BJ (cell line): ENCODE data around the gene NECAP2. TPM values are rescaled to one million over a fixed set of nuclear protein-coding genes. Genes with fewer than 3 reads are reported as not detected.

Experiments used
- CTCF ChIA-PET: fragments of 350-600 bp; formaldehyde crosslinking; extraction: SDS; loops from one replicate; lab custom pipeline; 2021; ENCODE audit warnings: antibody characterized with exemption, inconsistent platforms; lab: Yijun Ruan, JAX
- POLR2A ChIA-PET: fragments of 300-600 bp; sonication (Branson Sonifier 250); formaldehyde crosslinking; extraction: SDS; loops from one replicate; lab custom pipeline; 2021; ENCODE audit warnings: antibody characterized with exemption; lab: Charles Lee
- DNase-seq: peaks from one replicate; pipeline ENCODE4 v3.0.0-alpha.2; 2011; ENCODE audit warnings: low read depth
- H3K27me3 ChIP-seq: 2 replicates; pipeline ENCODE4 v1.6.0; 2011; ENCODE audit warnings: low read length; ENCODE audit not compliant: control insufficient read depth, insufficient read depth
- H3K36me3 ChIP-seq: 2 replicates; pipeline ENCODE4 v1.5.1; 2011; ENCODE audit warnings: low read length; ENCODE audit not compliant: control insufficient read depth, insufficient read depth
- H3K4me3 ChIP-seq: 2 replicates; pipeline ENCODE4 v1.5.1; 2011; ENCODE audit warnings: low read depth, mild to moderate bottlenecking, control low read depth, low read length
- polyA plus RNA-seq: library from polyadenylated mRNA; depleted of rRNA; stranded (reverse); fragments of >200 nt; gene quantifications from 2 replicates; pipeline ENCODE4 v1.2.3, GENCODE V29; 2011
- TF ChIP-seq, protein P1 (sequence below): IDR thresholded peaks from 2 replicates; pipeline ENCODE4 v1.5.1; 2011; ENCODE audit warnings: low read depth, mild to moderate bottlenecking, control low read depth, inconsistent platforms, low read length, moderate library complexity; ENCODE audit not compliant: insufficient read depth

The NECAP2 gene
- polyA plus RNA-seq, 1 experiment: 111 TPM

DNA sequence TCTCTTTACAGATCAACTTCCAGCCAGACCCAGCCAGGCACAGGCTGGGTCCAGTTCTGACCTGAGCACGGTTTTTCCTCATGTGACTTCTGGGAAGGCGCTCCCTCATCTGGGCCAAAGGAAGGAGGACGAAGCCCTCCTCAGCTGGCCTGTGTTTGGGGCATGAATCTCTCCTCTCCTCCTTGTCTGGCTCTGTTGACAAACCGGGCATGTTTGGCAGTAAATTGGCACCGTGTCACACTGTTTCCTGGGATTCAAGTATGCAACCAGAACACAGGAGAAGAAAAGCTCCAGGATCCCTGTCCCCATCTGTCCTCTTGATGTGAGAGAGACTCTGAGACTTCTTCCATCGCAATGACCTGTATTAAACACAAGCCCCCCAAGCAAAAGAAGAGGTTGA lies 18.3 kb downstream of the NECAP2 start:
- TF ChIP-seq, protein P1, sequence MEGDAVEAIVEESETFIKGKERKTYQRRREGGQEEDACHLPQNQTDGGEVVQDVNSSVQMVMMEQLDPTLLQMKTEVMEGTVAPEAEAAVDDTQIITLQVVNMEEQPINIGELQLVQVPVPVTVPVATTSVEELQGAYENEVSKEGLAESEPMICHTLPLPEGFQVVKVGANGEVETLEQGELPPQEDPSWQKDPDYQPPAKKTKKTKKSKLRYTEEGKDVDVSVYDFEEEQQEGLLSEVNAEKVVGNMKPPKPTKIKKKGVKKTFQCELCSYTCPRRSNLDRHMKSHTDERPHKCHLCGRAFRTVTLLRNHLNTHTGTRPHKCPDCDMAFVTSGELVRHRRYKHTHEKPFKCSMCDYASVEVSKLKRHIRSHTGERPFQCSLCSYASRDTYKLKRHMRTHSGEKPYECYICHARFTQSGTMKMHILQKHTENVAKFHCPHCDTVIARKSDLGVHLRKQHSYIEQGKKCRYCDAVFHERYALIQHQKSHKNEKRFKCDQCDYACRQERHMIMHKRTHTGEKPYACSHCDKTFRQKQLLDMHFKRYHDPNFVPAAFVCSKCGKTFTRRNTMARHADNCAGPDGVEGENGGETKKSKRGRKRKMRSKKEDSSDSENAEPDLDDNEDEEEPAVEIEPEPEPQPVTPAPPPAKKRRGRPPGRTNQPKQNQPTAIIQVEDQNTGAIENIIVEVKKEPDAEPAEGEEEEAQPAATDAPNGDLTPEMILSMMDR: no peak
- POLR2A ChIA-PET: interaction anchor here (0.7 kb wide), 1 partner anchor 13 kb away, joined by 6 read pairs; no protein-coding TSS in a partner anchor
- CTCF ChIA-PET: interaction anchor here (1.2 kb wide), 1 partner anchor 19 kb away, joined by 4 read pairs; the partner anchor contains the start of gene NECAP2

DNA sequence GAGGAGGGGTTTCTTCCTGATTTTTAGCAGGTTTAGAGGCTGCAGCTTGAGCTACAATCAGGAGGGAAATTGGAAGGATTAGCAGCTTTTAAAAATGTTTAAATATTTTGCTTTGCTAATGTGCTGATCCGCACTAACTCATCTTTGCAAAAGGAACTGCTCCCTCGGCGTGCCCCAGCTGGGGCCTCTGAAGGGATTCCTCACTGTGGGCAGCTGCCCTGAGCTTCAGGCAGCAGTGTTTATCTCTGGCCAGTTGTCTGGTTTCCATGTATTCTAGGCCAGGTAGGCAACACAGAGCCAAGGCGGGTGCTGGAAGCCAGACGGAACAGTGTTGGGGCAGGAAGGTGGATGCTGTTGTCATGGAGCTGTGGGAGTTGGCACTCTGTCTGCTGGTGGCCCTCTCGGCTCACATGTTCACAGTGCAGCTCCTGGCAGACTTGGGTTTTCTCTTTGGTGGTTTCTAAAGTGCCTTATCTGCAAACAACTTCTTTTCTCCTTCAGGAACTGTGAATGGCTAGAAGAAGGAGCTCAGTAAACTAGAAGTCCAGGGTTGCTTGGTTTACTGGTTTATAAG lies 18.9 kb downstream of the NECAP2 start:
- peaks cover 29% of the 10 kb centered on the region for H3K36me3 ChIP-seq
- TF ChIP-seq, protein P1: no peak
- CTCF ChIA-PET: no interaction called here
- H3K27me3 ChIP-seq: no peaks in the 10 kb centered on the region
- no peak overlapping the region for H3K4me3 ChIP-seq
- no peak for DNase-seq
- POLR2A ChIA-PET: no interaction called here

More for the DNA sequence above, 18.3 kb downstream of the NECAP2 start:
- H3K36me3 ChIP-seq: peaks cover 29% of the 10 kb centered on the region
- H3K4me3 ChIP-seq: no peak overlapping the region
- DNase-seq: no peak
- no peaks in the 10 kb centered on the region for H3K27me3 ChIP-seq

DNA sequence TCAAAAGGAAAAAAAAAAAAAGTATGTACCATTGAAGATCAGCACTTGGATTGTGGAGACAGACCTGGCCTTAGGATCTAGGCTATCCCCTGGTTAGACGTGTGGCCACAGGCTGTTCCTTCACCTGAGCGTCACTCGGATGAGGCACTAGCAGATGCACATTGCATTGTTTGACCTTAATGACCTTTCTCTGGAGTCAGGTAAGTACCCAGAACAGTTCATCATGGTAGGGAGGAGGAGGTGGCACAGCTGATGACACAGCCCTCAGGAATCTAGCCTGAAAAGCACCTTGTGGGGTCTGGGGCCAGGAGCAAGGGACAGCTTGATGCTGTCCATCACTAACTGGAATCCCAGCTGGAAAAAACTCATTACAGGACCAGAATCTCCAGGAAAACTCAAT lies 21.2 kb downstream of the NECAP2 start:
- POLR2A ChIA-PET: no interaction called here
- TF ChIP-seq, protein P1: no peak

DNA sequence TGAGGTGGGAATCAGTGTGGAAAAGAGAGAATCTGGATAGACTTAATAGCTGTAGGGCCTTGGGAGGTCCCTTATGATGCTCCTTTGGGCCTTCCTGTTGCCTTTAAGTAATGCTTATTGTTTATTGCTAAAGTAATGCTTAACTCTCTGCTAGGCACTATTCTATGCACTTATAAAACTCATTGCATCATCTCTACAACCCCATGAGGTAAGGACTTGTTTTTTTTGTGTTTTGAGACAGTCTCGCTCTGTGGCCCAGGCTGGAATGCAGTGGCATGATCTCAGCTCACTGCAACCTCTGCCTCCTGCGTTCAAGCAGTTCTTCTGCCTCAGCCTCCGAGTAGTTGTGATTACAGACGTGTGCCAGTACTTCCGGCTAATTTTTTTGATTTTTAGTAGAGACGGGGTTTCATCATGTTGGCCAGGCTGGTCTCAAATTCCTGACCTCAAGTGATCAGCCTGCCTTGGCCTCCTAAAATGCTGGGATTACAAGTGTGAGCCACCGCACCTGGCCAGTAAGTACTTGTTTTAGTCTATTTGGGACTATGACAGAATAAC lies 22.3 kb downstream of the NECAP2 start:
- ChIA-PET POLR2A (no interaction called here), CTCF (interaction anchor here (1.1 kb wide), 1 partner anchor 23 kb away, joined by 3 read pairs; the partner anchor contains the start of gene NECAP2)
- Histone ChIP-seq H3K36me3 (peaks cover 19% of the 10 kb centered on the region), H3K4me3 (no peak overlapping the region), H3K27me3 (no peaks in the 10 kb centered on the region)
- DNase-seq: no peak
- TF ChIP-seq, protein P1: no peak

More for the DNA sequence above, 21.2 kb downstream of the NECAP2 start:
- DNase-seq: no peak
- CTCF ChIA-PET: interaction anchor here (0.5 to 0.7 kb wide), 2 partner anchors 10 to 12 kb away, joined by 4 read pairs; no protein-coding TSS in a partner anchor
- Histone ChIP-seq H3K36me3 (peaks cover 19% of the 10 kb centered on the region), H3K4me3 (no peak overlapping the region), H3K27me3 (no peaks in the 10 kb centered on the region)

DNA sequence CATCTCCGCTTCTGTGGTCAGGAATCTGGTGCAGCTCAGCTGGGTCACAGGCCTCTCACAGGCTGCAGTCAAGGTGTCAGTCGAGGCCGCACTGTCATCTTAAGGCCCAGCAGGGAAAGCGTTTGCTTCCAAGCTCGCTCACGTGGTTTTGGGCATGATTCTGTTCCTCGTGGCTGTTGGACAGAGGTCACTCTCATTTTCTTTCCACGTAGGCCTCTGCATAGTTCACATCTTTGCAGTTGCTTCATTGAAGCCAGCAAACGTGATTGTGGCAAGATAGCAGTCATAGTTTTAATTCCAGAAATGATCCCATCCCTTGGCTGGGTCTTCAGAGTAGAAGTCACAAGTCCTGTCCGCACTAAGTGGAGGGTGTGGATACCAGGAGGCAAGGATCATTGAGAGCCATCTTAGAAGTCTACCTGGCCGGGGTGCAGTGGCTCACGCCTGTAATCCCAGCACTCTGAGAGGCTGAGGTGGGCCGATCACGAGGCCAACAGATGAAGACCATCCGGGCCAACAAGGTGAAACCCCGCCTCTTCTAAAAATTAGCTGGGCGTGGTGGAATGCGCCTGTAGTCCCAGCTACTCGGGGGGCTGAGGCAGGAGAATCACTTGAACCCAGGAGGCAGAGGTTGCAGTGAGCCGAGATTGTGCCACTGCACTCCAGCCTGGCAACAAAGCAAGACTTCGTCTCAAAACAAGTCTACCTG lies 24.5 kb downstream of the NECAP2 start:
- Histone ChIP-seq H3K4me3 (no peak overlapping the region), H3K36me3 (peaks cover 5% of the 10 kb centered on the region), H3K27me3 (no peaks in the 10 kb centered on the region)
- ChIA-PET CTCF (no interaction called here), POLR2A (no interaction called here)
- DNase-seq: peak; percentile 46
- TF ChIP-seq, protein P1: no peak
